ENCODE data around the gene OPA1. TPM values are rescaled to one million over a fixed set of nuclear protein-coding genes. Genes with fewer than 3 reads are reported as not detected.

The OPA1 gene
- total RNA-seq, 1 experiment from 2014 or later = 75.4 TPM

GRCh38 chr3:193674714-193675113 is 81.7 kb downstream of the OPA1 start:
- TF ChIP-seq, protein P1, sequence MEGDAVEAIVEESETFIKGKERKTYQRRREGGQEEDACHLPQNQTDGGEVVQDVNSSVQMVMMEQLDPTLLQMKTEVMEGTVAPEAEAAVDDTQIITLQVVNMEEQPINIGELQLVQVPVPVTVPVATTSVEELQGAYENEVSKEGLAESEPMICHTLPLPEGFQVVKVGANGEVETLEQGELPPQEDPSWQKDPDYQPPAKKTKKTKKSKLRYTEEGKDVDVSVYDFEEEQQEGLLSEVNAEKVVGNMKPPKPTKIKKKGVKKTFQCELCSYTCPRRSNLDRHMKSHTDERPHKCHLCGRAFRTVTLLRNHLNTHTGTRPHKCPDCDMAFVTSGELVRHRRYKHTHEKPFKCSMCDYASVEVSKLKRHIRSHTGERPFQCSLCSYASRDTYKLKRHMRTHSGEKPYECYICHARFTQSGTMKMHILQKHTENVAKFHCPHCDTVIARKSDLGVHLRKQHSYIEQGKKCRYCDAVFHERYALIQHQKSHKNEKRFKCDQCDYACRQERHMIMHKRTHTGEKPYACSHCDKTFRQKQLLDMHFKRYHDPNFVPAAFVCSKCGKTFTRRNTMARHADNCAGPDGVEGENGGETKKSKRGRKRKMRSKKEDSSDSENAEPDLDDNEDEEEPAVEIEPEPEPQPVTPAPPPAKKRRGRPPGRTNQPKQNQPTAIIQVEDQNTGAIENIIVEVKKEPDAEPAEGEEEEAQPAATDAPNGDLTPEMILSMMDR (conservative IDR thresholded peaks at IDR 0.05) = no peak
- no peaks in the 10 kb centered on the region for H3K27me3 Mint-ChIP-seq (ENCODE audit: low read depth)
- no peak overlapping the region for H3K4me3 Mint-ChIP-seq
- Histone ChIP-seq H2AK5ac (ENCODE audit: insufficient read length, low read length) (no peak overlapping the region), H2AFZ (ENCODE audit: low read length) (no peak overlapping the region), H2BK120ac (ENCODE audit: low read depth, low read length, poor library complexity, severe bottlenecking) (no peak overlapping the region), H3K14ac (ENCODE audit: insufficient read depth, low read length) (no peak overlapping the region), H3K79me1 (ENCODE audit: insufficient read depth, low read depth, low read length, poor library complexity, severe bottlenecking) (no peaks in the 10 kb centered on the region), H2BK12ac (ENCODE audit: insufficient read length, low read depth, low read length) (no peak overlapping the region), H3K9me3 (ENCODE audit: control insufficient read depth, low read depth, low read length) (no peaks in the 10 kb centered on the region), H2BK20ac (ENCODE audit: low read depth, low read length, poor library complexity, severe bottlenecking) (no peak overlapping the region), H4K5ac (ENCODE audit: insufficient read length, low read depth, low read length) (no peak overlapping the region), H3K23me2 (ENCODE audit: insufficient read length, low read depth, low read length, poor library complexity, severe bottlenecking) (no peaks in the 10 kb centered on the region), H3K18ac (ENCODE audit: insufficient read length, low read depth, low read length) (no peak overlapping the region), H4K20me1 (ENCODE audit: control insufficient read depth, insufficient read depth, insufficient read length) (no peaks in the 10 kb centered on the region), H3K56ac (ENCODE audit: insufficient read length, low read depth, low read length) (no peak overlapping the region), H2BK5ac (ENCODE audit: insufficient read length, low read length) (no peak overlapping the region), H3T11ph (ENCODE audit: low read length) (no peak overlapping the region), H3K4me2 (ENCODE audit: insufficient read depth, insufficient read length, low read length) (no peak overlapping the region), H3K27ac (ENCODE audit: insufficient read length, low read depth, low read length) (no peak overlapping the region), H4K91ac (ENCODE audit: insufficient read length, low read depth, low read length) (no peak overlapping the region), H3K4ac (ENCODE audit: low read depth, low read length) (no peak overlapping the region), H3K4me1 (ENCODE audit: insufficient read depth, low read length) (no peaks in the 10 kb centered on the region), H3K79me2 (ENCODE audit: insufficient read depth, low read length) (no peaks in the 10 kb centered on the region), H3K23ac (ENCODE audit: insufficient read length, low read depth, low read length) (no peak overlapping the region), H2BK15ac (ENCODE audit: low read depth, low read length) (no peak overlapping the region), H3K9ac (ENCODE audit: extremely low read depth, insufficient read length, low read length) (no peak overlapping the region), H4K8ac (replicated peaks; ENCODE audit: insufficient read length, low read depth, low read length) (no peak overlapping the region), H3K27me3 (ENCODE audit: insufficient read depth, low read length) (no peaks in the 10 kb centered on the region)
- H3K9me3 Mint-ChIP-seq = no peaks in the 10 kb centered on the region
- H3K4me1 Mint-ChIP-seq = peaks cover 6 to 14% of the 10 kb centered on the region in 2 experiments
- WGBS (ENCODE audit: extremely low coverage, insufficient read length, low lambda C conversion rate) = 100% methylated on average over 1 of the region's 9 CpGs
- no peak for DNase-seq
- H3K36me3 Mint-ChIP-seq (ENCODE audit: insufficient read depth in 1 of 3, low read depth in 3 of 3) = peaks cover 2 to 39% (median 31%) of the 10 kb centered on the region in 3 experiments; a peak in 6 of 7 replicates
- H3K27ac Mint-ChIP-seq = no peak overlapping the region
